Prostate gland (tissue), 2 donors: ENCODE data around the gene C1orf159.

ENCODE experiments used
- CTCF ChIP-seq, 4 experiments: fragments of 200-600 bp in 2 of 4; fragments of 450-650 bp in 2 of 4; sonication (generic) in 2 of 4; IDR thresholded peaks; 1 replicate in 3 of 4; 2 replicates in 1 of 4; pipeline ENCODE4 v1.5.1; 2016 to 2019; ENCODE audit warnings: antibody characterized with exemption in 4 of 4, mild to moderate bottlenecking in 2 of 4, moderate library complexity in 2 of 4
- POLR2A ChIP-seq: fragments of 450-650 bp; IDR thresholded peaks from one replicate; pipeline ENCODE4 v1.6.1; 2016; ENCODE audit warnings: antibody characterized with exemption, mild to moderate bottlenecking
- POLR2AphosphoS5 ChIP-seq: sonication (generic); formaldehyde crosslinking; IDR thresholded peaks from one replicate; pipeline ENCODE4 v1.6.1; 2017; ENCODE audit warnings: antibody characterized with exemption

DNA sequence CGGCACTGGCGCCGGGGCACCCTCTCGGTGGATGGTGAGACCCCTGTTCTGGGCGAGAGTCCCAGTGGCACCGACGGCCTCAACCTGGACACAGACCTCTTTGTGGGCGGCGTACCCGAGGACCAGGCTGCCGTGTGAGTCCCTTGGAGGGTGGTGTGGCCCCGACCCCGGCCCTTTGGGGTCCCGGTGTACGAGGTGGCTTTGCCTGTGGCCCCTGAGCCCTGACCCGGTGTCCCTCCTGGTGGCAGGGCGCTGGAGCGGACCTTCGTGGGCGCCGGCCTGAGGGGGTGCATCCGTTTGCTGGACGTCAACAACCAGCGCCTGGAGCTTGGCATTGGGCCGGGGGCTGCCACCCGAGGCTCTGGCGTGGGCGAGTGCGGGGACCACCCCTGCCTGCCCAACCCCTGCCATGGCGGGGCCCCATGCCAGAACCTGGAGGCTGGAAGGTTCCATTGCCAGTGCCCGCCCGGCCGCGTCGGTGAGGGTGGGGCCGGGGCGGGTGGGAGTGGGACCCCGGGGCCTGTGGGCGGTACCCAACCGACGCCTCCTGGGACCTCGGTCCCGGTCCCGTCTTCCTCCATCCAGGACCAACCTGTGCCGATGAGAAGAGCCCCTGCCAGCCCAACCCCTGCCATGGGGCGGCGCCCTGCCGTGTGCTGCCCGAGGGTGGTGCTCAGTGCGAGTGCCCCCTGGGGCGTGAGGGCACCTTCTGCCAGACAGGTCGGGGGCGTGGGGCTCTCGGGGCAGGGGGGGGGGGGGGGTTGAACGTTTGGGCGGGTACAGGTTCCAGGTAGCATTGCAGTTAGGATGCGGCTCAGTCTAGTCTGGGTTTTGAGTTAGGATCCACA, 66.3 kb downstream of the C1orf159 start:
- TF ChIP-seq CTCF (IDR thresholded peaks at IDR 0.05) (no peak), POLR2A (no peak), POLR2AphosphoS5 (no peak)
